ENCODE data around the gene CAV2.

CAV2 gene

GRCh38 chr7:116525298-116525912 is 25.9 kb downstream of the CAV2 start:
- peak in 1 of 4 experiments; percentile 1 for DNase-seq

GRCh38 chr7:116525913-116526861 is 26.6 kb downstream of the CAV2 start:
- peak; percentile 14 to 26 (median 22) for DNase-seq

DNA sequence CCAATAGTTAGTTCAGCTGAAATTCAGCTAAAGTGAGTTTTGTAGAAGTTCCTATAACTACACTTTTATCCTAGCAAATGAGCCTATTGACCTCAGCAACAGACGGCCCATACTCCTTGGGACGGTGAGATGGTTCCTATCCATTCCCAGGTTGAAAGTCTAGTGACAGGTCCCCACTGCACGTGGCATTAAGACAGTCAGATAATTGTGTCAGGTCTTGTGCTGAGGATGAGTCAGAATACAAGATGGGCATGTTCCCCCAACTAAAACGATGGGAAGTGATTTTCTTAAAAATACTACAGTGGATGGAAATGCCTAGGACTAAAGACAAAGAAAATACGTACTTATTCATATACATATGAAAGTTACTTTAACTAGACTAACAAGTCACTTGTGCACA is 27.4 kb downstream of the CAV2 start:
- DNase-seq, result no peak

GRCh38 chr7:116527521-116527920 is 28.0 kb downstream of the CAV2 start:
- DNase-seq, result no peak

DNA sequence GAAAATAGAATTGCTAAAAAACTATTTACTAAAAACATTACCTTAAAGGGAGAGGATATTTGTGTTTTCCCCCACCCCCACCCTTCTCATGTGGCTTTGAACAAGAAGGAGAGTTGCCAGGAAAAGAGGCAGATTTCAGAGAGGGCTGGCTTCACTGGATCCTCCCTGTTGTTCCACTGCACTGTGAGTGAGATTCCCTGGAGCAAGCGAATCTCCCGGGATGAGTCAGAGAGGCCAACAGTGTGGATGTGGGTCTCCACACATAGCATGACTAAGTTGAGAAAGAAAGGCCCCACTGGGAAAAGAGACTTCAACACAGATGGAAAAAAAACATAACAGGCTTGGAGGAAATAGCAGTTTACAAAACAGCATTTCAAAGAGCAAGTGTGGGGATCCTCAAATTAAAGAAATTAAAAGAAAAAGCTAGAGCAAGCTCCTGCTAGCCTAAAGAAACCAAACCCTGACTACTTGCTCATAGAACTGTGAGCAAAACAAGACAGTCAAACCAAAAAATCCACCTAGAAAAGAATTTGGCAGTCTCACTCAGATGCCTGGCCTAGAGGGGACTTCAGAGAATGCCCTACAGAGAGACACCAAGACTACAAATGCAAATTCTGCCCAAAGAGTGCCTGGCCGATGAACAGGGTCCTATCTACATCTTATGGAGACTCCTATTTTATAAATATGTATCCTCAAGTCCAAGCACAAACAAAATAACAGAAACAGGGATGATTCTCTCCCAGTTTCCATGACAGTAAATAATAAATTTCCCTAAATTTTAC is 28.7 kb downstream of the CAV2 start:
- no peak for DNase-seq

GRCh38 chr7:116529250-116529649 is 29.7 kb downstream of the CAV2 start:
- no peak for DNase-seq

DNA sequence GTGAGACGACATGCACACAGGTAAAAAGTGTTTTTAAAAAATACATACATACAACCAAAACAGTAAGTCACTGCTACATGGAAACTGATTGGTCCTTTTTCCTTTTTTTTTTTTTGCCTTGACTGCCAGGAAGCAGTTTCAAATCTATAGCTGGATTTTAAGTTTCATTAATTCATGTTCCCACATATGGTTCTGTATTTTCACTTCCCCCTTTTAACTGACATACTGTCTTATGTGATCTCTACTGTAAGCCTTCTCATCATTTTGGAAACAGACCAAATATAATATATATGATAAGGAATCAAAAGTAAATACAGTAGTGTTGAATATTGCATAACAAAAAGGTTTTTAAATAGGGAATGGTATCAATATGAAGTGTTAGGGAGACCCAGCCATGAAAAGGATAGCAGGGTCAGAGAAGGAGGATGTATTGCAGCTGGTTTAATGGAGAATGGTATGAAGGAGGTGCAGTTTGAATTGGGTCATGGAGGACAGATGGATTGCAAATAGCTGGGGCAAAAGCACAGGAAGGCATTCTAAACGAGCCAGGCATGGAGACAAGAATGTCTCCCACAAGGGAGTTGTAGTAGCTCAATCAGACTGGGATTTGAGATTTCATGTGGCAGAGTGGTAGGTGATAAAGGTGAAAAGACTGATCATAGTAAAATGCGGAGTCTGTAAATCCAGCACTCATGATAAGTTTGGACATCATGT is 30.7 kb downstream of the CAV2 start:
- no peak for DNase-seq

- DNase-seq, result no peak
Measured at GRCh38 chr7:116532102-116532688, 32.7 kb downstream of the CAV2 start.

- no peak for DNase-seq
Measured at GRCh38 chr7:116534790-116535189, 35.3 kb downstream of the CAV2 start.

DNA sequence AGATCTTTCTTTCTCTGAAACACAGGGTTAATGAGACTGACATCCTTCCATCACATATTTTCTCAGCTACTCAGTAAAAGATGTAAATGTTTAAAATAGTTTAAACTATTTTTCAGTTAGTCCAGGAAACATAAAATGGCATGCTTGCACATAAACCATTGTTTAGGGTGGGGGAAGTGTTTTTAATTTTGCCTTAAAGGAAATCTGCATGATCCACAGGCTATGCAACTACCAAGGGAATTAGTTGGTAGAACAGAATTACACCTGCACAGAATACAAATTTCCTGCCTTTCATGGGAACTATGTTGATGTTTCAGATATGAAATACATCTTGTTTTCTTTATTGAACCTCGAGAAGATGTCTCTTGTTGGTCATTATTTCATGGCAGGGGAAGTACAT is 35.9 kb downstream of the CAV2 start:
- DNase-seq, result no peak

DNA sequence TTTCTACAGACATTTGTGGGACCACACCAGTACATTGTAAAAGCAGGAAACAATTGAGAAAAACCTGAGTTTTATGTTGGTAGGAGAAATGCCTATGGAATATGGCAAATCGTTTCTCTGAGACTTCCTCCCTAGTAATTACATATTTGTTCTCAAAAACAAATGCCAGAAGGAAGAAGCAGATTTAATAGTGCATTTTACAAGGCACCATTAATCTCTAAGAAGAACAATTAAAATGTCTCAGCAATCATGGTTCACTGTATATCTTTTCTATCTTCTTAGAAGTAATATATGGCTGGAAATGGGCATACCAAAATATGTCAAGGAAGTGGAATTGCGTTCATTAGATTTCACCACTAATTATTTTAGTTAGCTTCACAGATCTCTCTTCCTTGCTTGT is 38.6 kb downstream of the CAV2 start:
- DNase-seq, result no peak

GRCh38 chr7:116539879-116540278 is 40.3 kb downstream of the CAV2 start:
- DNase-seq, result no peak

DNA sequence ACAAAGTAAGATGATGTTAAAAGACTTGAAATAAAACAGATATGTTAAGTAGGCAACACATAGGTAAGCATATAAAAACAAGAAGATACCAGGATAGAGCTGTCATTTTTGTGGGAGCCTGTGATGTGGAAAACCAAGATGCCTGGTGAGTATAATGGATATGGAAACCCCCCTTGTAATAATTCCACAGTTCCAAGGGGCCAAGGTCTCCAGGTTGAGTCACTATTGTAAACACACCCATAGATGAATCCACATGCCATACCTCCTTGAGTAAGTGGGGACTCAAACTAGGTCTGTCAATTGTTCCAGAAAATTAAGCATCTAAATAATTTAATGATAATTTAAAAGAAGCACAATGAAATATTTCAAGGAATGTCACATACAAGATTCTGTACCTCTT is 41.2 kb downstream of the CAV2 start:
- no peak for DNase-seq

GRCh38 chr7:116541951-116542350 is 42.4 kb downstream of the CAV2 start:
- DNase-seq, result no peak

- DNase-seq, result no peak
Measured at GRCh38 chr7:116542618-116543017, 43.1 kb downstream of the CAV2 start.

DNA sequence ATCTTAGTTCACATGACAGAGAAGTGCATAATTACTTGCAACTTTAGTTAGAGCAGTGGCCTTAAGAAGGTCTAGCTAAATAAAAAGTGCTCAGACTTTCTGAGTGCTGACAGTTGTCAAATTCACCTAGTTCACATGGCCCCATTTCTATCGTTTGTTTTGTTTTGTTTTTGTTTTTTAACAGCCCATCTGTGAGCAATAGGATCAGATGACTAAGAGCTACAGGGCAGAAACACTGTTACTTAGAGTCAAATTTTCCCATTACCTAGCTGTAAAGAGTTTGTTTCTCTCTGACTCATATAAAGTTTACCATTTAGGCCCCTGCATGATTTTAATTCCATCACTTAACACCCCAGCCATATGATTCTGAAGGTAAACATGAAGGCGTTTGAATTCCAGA is 44.1 kb downstream of the CAV2 start:
- DNase-seq, result no peak

- DNase-seq, result no peak
Measured at GRCh38 chr7:116544487-116544886, 44.9 kb downstream of the CAV2 start.

GRCh38 chr7:116545411-116545993 is 46.0 kb downstream of the CAV2 start:
- no peak for DNase-seq

DNA sequence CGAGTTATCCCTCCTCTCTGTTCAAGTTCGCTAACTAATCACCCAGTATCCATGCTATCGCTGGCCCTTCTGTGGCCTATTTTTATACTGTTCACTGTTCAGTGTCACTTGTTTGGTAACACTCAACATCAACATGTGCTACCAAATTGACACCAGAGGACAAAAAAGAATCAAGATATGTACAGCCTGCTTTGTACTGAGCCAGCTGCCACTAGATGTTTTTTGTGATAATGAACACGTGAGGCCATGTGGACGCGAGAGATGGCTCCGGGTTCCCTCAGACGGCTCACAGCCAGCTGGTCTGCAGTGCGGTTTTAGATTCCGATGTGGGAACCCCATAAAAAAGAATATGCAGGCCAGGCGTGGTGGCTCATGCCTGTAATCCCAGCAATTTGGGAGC is 46.5 kb downstream of the CAV2 start:
- no peak for DNase-seq

DNA sequence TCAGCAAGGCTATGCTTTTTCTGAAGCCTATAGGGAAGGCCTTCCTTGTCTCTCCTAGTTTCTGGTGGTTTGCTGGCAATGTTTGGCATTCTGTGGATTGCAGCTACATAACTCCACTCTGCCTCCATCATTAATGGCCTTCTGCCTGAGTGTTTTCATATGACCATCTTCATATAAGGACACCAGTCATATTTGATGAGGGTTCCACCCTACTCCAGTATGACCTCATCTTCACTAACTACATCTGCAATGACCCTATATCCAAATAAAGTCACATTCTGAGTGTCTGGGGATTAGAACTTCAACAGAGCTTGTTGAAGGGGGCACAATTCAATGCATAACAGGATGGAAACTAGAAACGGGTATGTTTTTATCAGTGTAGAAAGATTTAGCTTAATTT is 47.4 kb downstream of the CAV2 start:
- no peak for DNase-seq

GRCh38 chr7:116547347-116547746 is 47.8 kb downstream of the CAV2 start:
- no peak for DNase-seq

GRCh38 chr7:116548506-116548905 is 49.0 kb downstream of the CAV2 start:
- DNase-seq, result no peak

All from activated CD4-positive, CD25-positive, alpha-beta regulatory T cell (primary cell).